ENCODE measurements around the gene SPC25. TPM values are rescaled to one million over a fixed set of nuclear protein-coding genes. Genes with fewer than 3 reads are reported as not detected.

SPC25 gene
- total RNA-seq, 1 donor from 2014 or later, result 0.18 TPM

GRCh38 chr2:168910330-168910729, 20.1 kb upstream of the SPC25 start:
- H3K27me3 Mint-ChIP-seq, result peaks cover 21% of the 10 kb centered on the region
- POLR2A ChIA-PET, result no interaction called here
- peaks cover 5% of the 10 kb centered on the region for H3K4me1 Mint-ChIP-seq
- H3K27ac Mint-ChIP-seq, result no peak overlapping the region
- no peak for TF ChIP-seq CTCF (IDR thresholded peaks at IDR 0.05)
- no peak overlapping the region for H3K4me3 Mint-ChIP-seq
- intact Hi-C loops (cut with micrococcal nuclease), result no loop called here
- H3K36me3 Mint-ChIP-seq (ENCODE audit: low read depth), result no peaks in the 10 kb centered on the region
- CTCF ChIA-PET, result interaction anchor here (1.1 to 1.6 kb wide), 2 partner anchors 11 to 12 kb away, joined by 3 read pairs; no protein-coding TSS in a partner anchor
- ATAC-seq (ENCODE audit: low read depth), result no peak
- H3K9me3 Mint-ChIP-seq, result no peaks in the 10 kb centered on the region
- no peak for DNase-seq

DNA sequence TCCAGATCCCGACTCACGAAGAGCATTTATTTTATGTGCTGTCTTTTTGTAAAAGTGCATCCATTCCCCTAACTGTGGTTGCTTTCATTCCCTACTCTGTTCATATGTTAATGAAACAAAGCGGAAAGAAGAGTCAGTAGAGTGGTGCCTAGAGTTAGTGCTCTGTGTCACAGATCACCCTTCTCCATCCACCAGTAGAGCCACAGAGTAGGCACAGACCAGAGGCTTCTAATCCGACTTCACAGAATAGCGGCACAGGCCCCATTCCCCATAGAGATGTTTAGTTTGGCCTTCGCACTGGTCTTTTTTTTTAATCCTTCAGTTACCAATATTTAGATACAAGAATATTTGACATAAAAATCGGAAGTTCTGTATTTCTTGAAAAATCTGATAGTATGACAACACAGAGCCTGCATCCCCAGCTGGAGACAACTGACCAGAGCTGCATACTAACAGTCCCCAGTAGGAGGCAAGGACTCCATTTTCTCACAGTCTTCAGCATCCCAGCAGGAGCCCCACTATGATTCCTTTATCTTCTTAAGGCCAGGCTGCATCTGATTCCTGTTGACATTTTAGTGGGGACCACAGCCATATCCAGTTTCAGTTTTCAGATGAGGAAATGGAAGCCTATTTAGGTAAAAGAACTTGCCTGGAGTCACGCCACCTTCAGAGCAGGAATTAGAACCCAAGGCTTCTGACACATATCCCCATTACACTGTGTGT, 17.9 kb upstream of the SPC25 start:
- TF ChIP-seq CTCF (IDR thresholded peaks at IDR 0.05), result no peak
- DNase-seq, result no peak
- ChIA-PET POLR2A (no interaction called here), CTCF (no interaction called here)
- H3K27me3 Mint-ChIP-seq, result peaks cover 25% of the 10 kb centered on the region
- no peak overlapping the region for H3K4me3 Mint-ChIP-seq
- intact Hi-C loops (cut with micrococcal nuclease), result no loop called here
- no peaks in the 10 kb centered on the region for H3K9me3 Mint-ChIP-seq
- ATAC-seq (ENCODE audit: low read depth), result no peak
- peaks cover 5% of the 10 kb centered on the region for H3K4me1 Mint-ChIP-seq
- no peaks in the 10 kb centered on the region for H3K36me3 Mint-ChIP-seq (ENCODE audit: low read depth)
- no peak overlapping the region for H3K27ac Mint-ChIP-seq

DNA sequence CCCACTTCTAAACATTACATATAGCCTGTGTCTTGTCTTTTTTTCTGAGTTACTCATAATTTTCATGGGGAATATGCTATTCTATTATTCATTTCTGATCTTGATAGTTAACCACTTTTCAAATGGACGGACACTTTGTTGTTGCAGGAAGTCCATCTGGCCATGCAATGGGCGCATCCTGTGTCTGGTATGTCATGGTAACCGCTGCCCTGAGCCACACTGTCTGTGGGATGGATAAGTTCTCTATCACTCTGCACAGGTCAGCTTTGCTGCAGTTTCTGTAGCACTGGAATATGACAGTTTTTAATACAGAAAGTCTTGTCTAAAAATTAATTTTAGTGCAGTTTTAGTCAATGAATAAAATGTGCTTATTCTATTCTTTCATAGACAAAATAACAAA, 14.1 kb upstream of the SPC25 start:
- Mint-ChIP-seq H3K27ac (no peak overlapping the region), H3K4me1 (no peaks in the 10 kb centered on the region), H3K4me3 (no peak overlapping the region), H3K36me3 (ENCODE audit: low read depth) (no peaks in the 10 kb centered on the region), H3K9me3 (no peaks in the 10 kb centered on the region), H3K27me3 (peaks cover 16% of the 10 kb centered on the region)
- ChIA-PET CTCF (no interaction called here), POLR2A (no interaction called here)
- no peak for ATAC-seq (ENCODE audit: low read depth)
- intact Hi-C loops (cut with micrococcal nuclease), result no loop called here
- no peak for TF ChIP-seq CTCF (IDR thresholded peaks at IDR 0.05)
- no peak for DNase-seq

DNA sequence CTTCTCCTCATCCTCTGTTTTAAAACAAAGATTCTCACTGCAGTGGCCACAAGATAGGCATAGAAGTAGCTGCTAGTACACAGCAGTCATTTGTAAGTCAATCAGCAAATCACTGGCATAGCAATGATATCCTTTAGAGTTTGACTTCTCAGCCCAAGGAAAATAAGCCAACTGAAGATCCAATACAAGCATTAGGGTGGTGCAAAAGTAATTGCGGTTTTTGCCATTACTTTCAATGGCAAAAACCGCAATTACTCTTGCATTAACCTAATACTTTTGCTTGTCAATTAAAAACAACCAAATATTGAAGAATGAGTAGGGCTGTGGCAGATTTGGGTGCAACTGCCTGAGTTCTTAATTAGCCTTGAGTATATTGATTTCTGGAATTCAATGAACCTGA, 13.7 kb upstream of the SPC25 start:
- TF ChIP-seq CTCF (IDR thresholded peaks at IDR 0.05), result no peak
- Mint-ChIP-seq H3K36me3 (ENCODE audit: low read depth) (no peaks in the 10 kb centered on the region), H3K27me3 (peaks cover 16% of the 10 kb centered on the region), H3K27ac (no peak overlapping the region), H3K4me1 (no peaks in the 10 kb centered on the region), H3K4me3 (no peak overlapping the region), H3K9me3 (no peaks in the 10 kb centered on the region)
- DNase-seq (no peak), ATAC-seq (ENCODE audit: low read depth) (no peak)
- intact Hi-C loops (cut with micrococcal nuclease), result no loop called here
- CTCF ChIA-PET, result no interaction called here
- POLR2A ChIA-PET, result no interaction called here

GRCh38 chr2:168901003-168901402, 10.8 kb upstream of the SPC25 start, which contains the start of gene G6PC2:
Gene G6PC2, plus strand, starts transcription at chr2:168901291. Its CDS starts 41 bp downstream, at chr2:168901332.
- no peak within 1 kb of the TSS for H3K27ac Mint-ChIP-seq
- ATAC-seq (ENCODE audit: low read depth), result no peak
- intact Hi-C loops (cut with micrococcal nuclease), result no loop called here
- no peaks in the 10 kb centered on the region for H3K9me3 Mint-ChIP-seq
- POLR2A ChIA-PET, result no interaction called here
- no peak within 1 kb of the TSS for H3K4me3 Mint-ChIP-seq
- no peaks in the 10 kb centered on the region for H3K4me1 Mint-ChIP-seq
- peaks cover 7% of the 10 kb centered on the region for H3K27me3 Mint-ChIP-seq
- TF ChIP-seq CTCF (IDR thresholded peaks at IDR 0.05), result no peak
- H3K36me3 Mint-ChIP-seq (ENCODE audit: low read depth), result no peaks in the 10 kb centered on the region
- CTCF ChIA-PET, result no interaction called here
- DNase-seq, result no peak
